Sigmoid colon (tissue), 7 donors: ENCODE results near the gene AP3B1. TPM values are rescaled to one million over a fixed set of nuclear protein-coding genes. Genes with fewer than 3 reads are reported as not detected.

Experiments
- DNase-seq: peaks from one replicate; pipeline ENCODE4 v3.0.0-alpha.2; 2019
- H3K27ac ChIP-seq, 4 donors: fragments of 200-600 bp; sonication (generic); one replicate each; pipeline ENCODE4 v1.5.1; 2016 to 2019; ENCODE audit warnings: mild to moderate bottlenecking in 1 of 4
- H3K27me3 ChIP-seq, 3 donors: fragments of 200-600 bp; sonication (generic); one replicate each; pipeline ENCODE4 v1.5.1; 2019; ENCODE audit warnings: mild to moderate bottlenecking in 1 of 3
- H3K36me3 ChIP-seq, 4 donors: fragments of 200-600 bp; sonication (generic); one replicate each; pipeline ENCODE4 v1.5.1; 2016 to 2019
- H3K4me1 ChIP-seq, 4 donors: fragments of 200-600 bp; sonication (generic); one replicate each; pipeline ENCODE4 v1.5.1; 2017 to 2019
- H3K4me3 ChIP-seq, 4 donors: fragments of 200-600 bp; sonication (generic); one replicate each; pipeline ENCODE4 v1.5.1; 2017 to 2019; ENCODE audit warnings: mild to moderate bottlenecking in 2 of 4, moderate library complexity in 1 of 4
- H3K9me3 ChIP-seq, 4 donors: fragments of 200-600 bp in 3 of 4; sonication (generic) in 3 of 4; one replicate each; pipeline versions ENCODE4 v1.5.1 to v1.6.1; 2013 to 2019
- EP300 ChIP-seq, 4 donors: sonication (generic); formaldehyde crosslinking; IDR thresholded peaks; one replicate each; pipeline ENCODE4 v1.6.1; 2017; ENCODE audit warnings: antibody characterized with exemption in 4 of 4
- POLR2A ChIP-seq, 2 donors: fragments of 450-650 bp; IDR thresholded peaks; one replicate each; pipeline ENCODE4 v1.6.1; 2016; ENCODE audit warnings: antibody characterized with exemption in 2 of 2, mild to moderate bottlenecking in 2 of 2, moderate library complexity in 2 of 2
- POLR2AphosphoS5 ChIP-seq, 4 donors: sonication (generic); formaldehyde crosslinking; IDR thresholded peaks; one replicate each; pipeline ENCODE4 v1.6.1; 2017; ENCODE audit warnings: antibody characterized with exemption in 4 of 4
- WGBS, 2 donors: extraction: QIAGEN DNeasy Blood & Tissue Kit; methylation state at CpG; one replicate each; pipeline ENCODE4 v1.1.7; 2013; 5-methylcytosine and 5-hydroxymethylcytosine counted together
- intact Hi-C: fragments of 100-400 bp; cut with DNase I; formaldehyde crosslinking; loops from one replicate; pipeline ENCODE4 v1.15.1; 2023
- polyA plus RNA-seq, 3 donors: library from polyadenylated mRNA; stranded (reverse); fragments of 200-250 nt; gene quantifications; one replicate each; pipeline ENCODE4 v1.2.3, GENCODE V29; 2013
- total RNA-seq, 4 donors: library from RNA; depleted of rRNA; stranded (reverse); fragments of >200 nt; gene quantifications; one replicate each; pipeline ENCODE4 v1.1.0, GENCODE V29; 2016
- TF ChIP-seq, protein P1 (sequence below), 4 experiments: fragments of 450-650 bp in 3 of 4; fragments of 200-600 bp in 1 of 4; IDR thresholded peaks; one replicate each; pipeline ENCODE4 v1.5.1; 2016 to 2019; ENCODE audit warnings: antibody characterized with exemption in 4 of 4, mild to moderate bottlenecking in 3 of 4, moderate library complexity in 2 of 4
- donor health status: healthy with polysubstance abuse.
- donor health status: Bipolar disorder and iron deficiency.
- donor health status: healthy.

The AP3B1 gene
- total and polyA plus RNA-seq, 7 donors, result 26.8 to 48.2 (median 35.1) TPM

DNA sequence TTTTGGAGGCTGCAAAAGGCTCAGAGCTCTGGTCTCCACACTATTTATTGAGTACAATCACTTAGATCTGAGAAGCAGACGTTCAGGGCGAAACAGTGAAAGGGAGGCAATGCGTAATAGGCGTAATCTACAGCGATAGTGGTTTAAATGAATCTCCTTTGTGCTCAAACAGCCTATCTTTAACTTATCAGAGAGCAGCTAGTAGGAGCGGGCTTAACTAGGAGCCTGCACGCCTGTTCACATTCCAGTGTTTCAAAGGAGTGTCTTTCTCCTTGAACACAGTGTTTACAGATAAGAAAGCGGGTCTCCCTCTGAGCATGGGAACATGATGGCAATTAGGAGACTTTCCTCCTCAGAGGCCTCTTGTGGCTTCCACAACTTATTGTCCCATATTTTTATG lies 49.4 kb downstream of the AP3B1 start:
- TF ChIP-seq, protein P1, sequence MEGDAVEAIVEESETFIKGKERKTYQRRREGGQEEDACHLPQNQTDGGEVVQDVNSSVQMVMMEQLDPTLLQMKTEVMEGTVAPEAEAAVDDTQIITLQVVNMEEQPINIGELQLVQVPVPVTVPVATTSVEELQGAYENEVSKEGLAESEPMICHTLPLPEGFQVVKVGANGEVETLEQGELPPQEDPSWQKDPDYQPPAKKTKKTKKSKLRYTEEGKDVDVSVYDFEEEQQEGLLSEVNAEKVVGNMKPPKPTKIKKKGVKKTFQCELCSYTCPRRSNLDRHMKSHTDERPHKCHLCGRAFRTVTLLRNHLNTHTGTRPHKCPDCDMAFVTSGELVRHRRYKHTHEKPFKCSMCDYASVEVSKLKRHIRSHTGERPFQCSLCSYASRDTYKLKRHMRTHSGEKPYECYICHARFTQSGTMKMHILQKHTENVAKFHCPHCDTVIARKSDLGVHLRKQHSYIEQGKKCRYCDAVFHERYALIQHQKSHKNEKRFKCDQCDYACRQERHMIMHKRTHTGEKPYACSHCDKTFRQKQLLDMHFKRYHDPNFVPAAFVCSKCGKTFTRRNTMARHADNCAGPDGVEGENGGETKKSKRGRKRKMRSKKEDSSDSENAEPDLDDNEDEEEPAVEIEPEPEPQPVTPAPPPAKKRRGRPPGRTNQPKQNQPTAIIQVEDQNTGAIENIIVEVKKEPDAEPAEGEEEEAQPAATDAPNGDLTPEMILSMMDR (IDR thresholded peaks at IDR 0.05), result no peak
- TF ChIP-seq POLR2A (IDR thresholded peaks at IDR 0.05) (no peak), POLR2AphosphoS5 (IDR thresholded peaks at IDR 0.05) (no peak), EP300 (IDR thresholded peaks at IDR 0.05) (no peak)
- H3K4me3 ChIP-seq, result no peak overlapping the region
- H3K27me3 ChIP-seq, result no peaks in the 10 kb centered on the region
- DNase-seq, result no peak
- H3K27ac ChIP-seq, result no peak overlapping the region
- H3K36me3 ChIP-seq, result no peaks in the 10 kb centered on the region
- peaks cover 0 to 5% (median 0%) of the 10 kb centered on the region in 4 donors for H3K4me1 ChIP-seq
- H3K9me3 ChIP-seq, result no peaks in the 10 kb centered on the region
- intact Hi-C loops, result no loop called here
- WGBS, 2 donors, result 96 to 97% methylated on average over 8 of the region's 8 CpGs

DNA sequence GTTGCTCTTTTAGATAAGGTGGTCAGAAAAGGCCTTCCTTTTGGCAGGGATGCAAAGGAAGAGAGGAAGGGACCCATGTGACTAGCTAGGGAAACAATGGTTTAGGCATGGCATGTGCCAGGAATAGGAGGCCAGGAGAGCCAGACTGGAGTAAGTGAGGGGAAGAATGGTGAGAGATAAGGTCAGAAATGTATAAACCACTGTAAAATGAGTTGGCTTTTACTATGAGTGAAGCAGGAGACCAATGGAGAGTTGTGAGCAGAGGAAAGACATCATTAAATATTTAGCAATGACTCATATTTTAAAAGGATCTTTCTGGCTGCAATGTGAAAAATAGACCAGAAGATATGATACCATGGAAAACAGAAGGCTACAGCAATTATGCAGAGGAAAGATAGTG lies 50.9 kb downstream of the AP3B1 start:
- Histone ChIP-seq H3K27me3 (no peaks in the 10 kb centered on the region), H3K9me3 (no peaks in the 10 kb centered on the region), H3K4me3 (no peak overlapping the region), H3K27ac (no peak overlapping the region), H3K4me1 (peaks cover 0 to 5% (median 0%) of the 10 kb centered on the region in 4 donors), H3K36me3 (no peaks in the 10 kb centered on the region)
- intact Hi-C loops, result no loop called here
- no peak for TF ChIP-seq POLR2A (IDR thresholded peaks at IDR 0.05)
- no peak for TF ChIP-seq POLR2AphosphoS5 (IDR thresholded peaks at IDR 0.05)
- TF ChIP-seq, protein P1 (IDR thresholded peaks at IDR 0.05), result no peak
- TF ChIP-seq EP300 (IDR thresholded peaks at IDR 0.05), result no peak
- DNase-seq, result no peak

DNA sequence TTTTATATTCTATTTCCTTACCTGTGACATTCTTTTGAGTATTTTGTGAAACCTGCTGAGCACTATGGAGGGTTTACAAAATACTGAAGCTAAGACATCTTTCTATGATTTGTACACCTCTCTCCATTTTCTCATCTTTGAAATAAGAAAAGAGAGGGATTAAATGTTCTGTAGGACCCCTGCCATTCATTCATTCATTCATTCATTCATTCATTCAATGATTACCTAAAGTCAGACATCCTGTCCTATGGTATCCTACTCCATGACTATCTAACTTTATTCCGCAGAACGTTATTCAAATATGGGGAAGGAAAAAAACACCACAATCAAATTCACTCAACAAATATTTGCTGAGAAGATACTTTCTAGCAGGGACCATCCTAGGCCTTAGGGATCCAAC lies 51.4 kb downstream of the AP3B1 start:
- peaks cover 0 to 5% (median 0%) of the 10 kb centered on the region in 4 donors for H3K4me1 ChIP-seq
- no peaks in the 10 kb centered on the region for H3K36me3 ChIP-seq
- no peaks in the 10 kb centered on the region for H3K9me3 ChIP-seq
- intact Hi-C loops, result no loop called here
- no peak overlapping the region for H3K4me3 ChIP-seq
- DNase-seq, result no peak
- 95 to 96% methylated on average over 2 of the region's 2 CpGs for WGBS, 2 donors
- H3K27ac ChIP-seq, result no peak overlapping the region
- no peaks in the 10 kb centered on the region for H3K27me3 ChIP-seq
- TF ChIP-seq POLR2AphosphoS5 (IDR thresholded peaks at IDR 0.05), result no peak
- TF ChIP-seq EP300 (IDR thresholded peaks at IDR 0.05), result no peak
- no peak for TF ChIP-seq POLR2A (IDR thresholded peaks at IDR 0.05)

DNA sequence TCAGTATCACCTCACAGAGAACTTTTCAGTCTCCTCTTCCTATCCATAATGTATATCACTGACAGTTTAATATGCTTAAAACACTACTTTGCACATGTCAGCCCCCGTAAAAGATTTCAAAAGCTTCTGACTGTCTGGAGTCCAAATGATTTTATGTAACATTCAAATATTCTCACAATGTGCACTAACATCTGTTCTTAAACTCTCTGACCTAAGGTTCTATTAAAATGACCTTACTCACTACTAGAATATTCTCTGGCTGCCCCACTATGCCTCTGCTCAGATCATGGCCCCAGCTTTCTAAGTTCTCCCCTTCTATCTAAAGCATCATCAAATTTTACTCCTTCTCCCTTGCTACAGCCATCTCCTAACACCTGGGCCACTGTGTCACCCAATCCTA lies 52.5 kb downstream of the AP3B1 start:
- Histone ChIP-seq H3K9me3 (no peaks in the 10 kb centered on the region), H3K36me3 (no peaks in the 10 kb centered on the region), H3K4me3 (no peak overlapping the region), H3K27ac (no peak overlapping the region), H3K27me3 (no peaks in the 10 kb centered on the region), H3K4me1 (peaks cover 0 to 5% (median 0%) of the 10 kb centered on the region in 4 donors)
- intact Hi-C loops, result no loop called here
- no peak for DNase-seq
- 93 to 94% methylated on average over 1 of the region's 1 CpG for WGBS, 2 donors
- no peak for TF ChIP-seq EP300 (IDR thresholded peaks at IDR 0.05)
- TF ChIP-seq, protein P1 (IDR thresholded peaks at IDR 0.05), result no peak
- no peak for TF ChIP-seq POLR2AphosphoS5 (IDR thresholded peaks at IDR 0.05)
- TF ChIP-seq POLR2A (IDR thresholded peaks at IDR 0.05), result no peak

DNA sequence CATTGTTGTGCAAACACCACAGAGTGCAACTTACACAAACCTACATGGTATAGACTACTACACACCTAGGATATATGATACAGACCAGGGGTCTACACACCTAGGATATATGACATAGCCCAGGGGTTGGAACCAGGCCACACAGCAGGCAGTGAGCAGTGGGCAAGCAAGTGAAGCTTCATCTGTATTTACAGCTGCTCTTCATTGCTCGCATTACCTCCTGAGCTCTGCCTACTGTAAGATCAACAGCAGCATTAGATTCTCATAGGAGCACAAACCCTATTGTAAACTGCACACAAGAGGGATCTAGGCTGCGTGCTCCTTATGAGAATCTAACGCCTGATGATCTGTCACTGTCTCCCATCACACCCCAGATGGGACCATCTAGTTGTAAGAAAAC lies 56.6 kb downstream of the AP3B1 start:
- no peak overlapping the region for H3K4me3 ChIP-seq
- DNase-seq, result no peak
- no peak for TF ChIP-seq POLR2A (IDR thresholded peaks at IDR 0.05)
- no peak for TF ChIP-seq EP300 (IDR thresholded peaks at IDR 0.05)
- TF ChIP-seq POLR2AphosphoS5 (IDR thresholded peaks at IDR 0.05), result no peak
- peaks cover 0 to 15% (median 8%) of the 10 kb centered on the region in 4 donors for H3K4me1 ChIP-seq
- 98 to 100% methylated on average over 3 of the region's 3 CpGs for WGBS, 2 donors
- H3K9me3 ChIP-seq, result no peaks in the 10 kb centered on the region
- no peak overlapping the region for H3K27ac ChIP-seq
- intact Hi-C loops, result no loop called here
- H3K27me3 ChIP-seq, result no peaks in the 10 kb centered on the region
- H3K36me3 ChIP-seq, result no peaks in the 10 kb centered on the region

DNA sequence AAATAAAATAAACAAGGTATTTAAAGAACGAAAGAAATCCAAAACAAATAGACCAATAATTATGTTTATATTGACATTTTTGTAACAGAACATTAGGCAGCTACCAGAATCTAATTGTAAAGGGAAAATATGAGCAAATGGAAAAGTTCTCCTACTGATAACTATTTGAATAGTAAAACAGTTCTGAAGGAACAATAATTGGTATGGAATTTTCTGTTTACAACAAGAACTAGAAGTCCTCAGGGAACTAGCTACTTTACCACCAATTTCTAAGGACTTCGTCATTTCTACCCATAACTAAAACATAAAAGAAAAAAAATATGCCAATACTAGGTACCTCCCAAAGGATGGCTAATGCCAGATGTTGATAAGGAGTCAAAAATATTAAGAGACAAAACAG lies 58.5 kb downstream of the AP3B1 start:
- Histone ChIP-seq H3K9me3 (no peaks in the 10 kb centered on the region), H3K4me1 (peaks cover 0 to 15% (median 8%) of the 10 kb centered on the region in 4 donors), H3K4me3 (no peak overlapping the region), H3K27me3 (no peaks in the 10 kb centered on the region), H3K36me3 (no peaks in the 10 kb centered on the region), H3K27ac (no peak overlapping the region)
- WGBS, 2 donors, result 87 to 90% methylated on average over 2 of the region's 2 CpGs
- TF ChIP-seq, protein P1 (IDR thresholded peaks at IDR 0.05), result no peak
- TF ChIP-seq POLR2AphosphoS5 (IDR thresholded peaks at IDR 0.05), result no peak
- intact Hi-C loops, result no loop called here
- DNase-seq, result no peak
